ENCODE measurements around the gene OSBP2.

Gene OSBP2

DNA sequence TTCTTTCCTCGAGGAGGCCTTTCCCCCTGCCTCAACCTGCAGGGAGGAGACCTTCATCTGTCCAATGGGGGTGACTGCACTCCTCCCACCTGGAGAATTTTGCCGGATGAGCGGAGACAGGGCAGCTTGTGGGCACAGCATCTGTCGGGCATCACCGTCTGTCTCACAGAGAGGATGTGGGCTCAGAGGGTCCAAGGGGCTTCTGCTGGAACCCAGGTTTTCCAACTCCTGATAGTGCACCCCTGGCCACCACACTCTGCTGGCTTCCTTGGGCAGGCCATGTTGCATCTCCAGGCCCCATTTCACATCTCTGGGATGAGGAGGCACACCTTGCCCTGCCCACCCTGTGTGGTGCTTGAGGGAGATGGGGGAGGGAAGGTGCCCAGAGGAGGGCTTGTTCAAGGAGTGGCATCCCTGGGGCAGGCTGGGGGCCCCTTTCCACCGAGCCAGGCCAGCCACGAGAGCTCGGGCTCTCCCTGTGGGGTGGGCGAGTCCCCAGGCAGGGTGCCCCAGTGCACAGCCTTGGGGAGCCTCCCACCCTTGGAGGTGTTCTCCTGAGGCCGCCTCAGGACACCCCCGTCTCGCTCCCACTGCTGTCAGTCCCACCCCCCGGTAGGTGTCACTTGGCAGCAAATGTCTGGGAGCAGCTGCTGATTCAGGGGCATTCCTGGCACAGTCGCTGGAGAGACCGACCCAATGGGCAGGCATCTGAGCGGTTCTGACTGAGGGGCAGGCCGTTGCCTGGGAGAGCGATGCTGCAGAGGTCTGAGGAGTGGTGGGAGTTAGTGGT is 189.7 kb downstream of the OSBP2 start:
- Histone ChIP-seq H3K9me3 (ENCODE audit: control insufficient read depth, low read length) (no peaks in the 10 kb centered on the region), H3K4me1 (ENCODE audit: control insufficient read depth, insufficient read depth, low read length) (peaks cover 16% of the 10 kb centered on the region), H3K36me3 (ENCODE audit: control insufficient read depth, insufficient read depth, low read length) (no peaks in the 10 kb centered on the region), H3K27ac (ENCODE audit: insufficient read depth, low read depth, low read length, poor library complexity, severe bottlenecking) (no peak overlapping the region), H3K27me3 (ENCODE audit: control insufficient read depth, insufficient read depth, low read length, poor library complexity, severe bottlenecking) (no peaks in the 10 kb centered on the region), H3K4me3 (ENCODE audit: insufficient read depth, low read depth, low read length) (no peak overlapping the region)
- 94 to 95% methylated on average over 18 of the region's 18 CpGs for WGBS, 2 experiments

DNA sequence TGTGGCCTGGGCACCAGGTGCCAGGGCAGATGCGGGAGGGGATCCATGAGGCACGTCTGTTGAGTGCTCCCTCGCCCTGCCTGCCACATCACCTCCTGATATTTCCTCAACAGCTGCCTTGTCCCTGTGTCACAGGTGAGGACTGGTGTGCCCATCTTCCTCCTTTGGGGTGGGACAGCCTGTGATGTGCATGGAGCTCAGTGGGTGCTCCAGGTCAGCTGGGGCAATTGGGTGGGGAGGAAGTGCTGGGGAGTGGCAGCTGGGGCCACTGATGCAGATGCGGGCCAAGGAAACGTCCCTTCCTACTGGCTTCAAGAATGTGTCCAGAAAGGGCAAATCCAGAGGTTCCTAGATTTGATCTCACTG is 190.3 kb downstream of the OSBP2 start:
- H3K27me3 ChIP-seq (ENCODE audit: control insufficient read depth, insufficient read depth, low read length, poor library complexity, severe bottlenecking), result no peaks in the 10 kb centered on the region
- no peaks in the 10 kb centered on the region for H3K36me3 ChIP-seq (ENCODE audit: control insufficient read depth, insufficient read depth, low read length)
- no peak overlapping the region for H3K4me3 ChIP-seq (ENCODE audit: insufficient read depth, low read depth, low read length)
- H3K9me3 ChIP-seq (ENCODE audit: control insufficient read depth, low read length), result no peaks in the 10 kb centered on the region
- H3K27ac ChIP-seq (ENCODE audit: insufficient read depth, low read depth, low read length, poor library complexity, severe bottlenecking), result no peak overlapping the region
- 91 to 93% methylated on average over 5 of the region's 5 CpGs for WGBS, 2 experiments
- peaks cover 16% of the 10 kb centered on the region for H3K4me1 ChIP-seq (ENCODE audit: control insufficient read depth, insufficient read depth, low read length)

DNA sequence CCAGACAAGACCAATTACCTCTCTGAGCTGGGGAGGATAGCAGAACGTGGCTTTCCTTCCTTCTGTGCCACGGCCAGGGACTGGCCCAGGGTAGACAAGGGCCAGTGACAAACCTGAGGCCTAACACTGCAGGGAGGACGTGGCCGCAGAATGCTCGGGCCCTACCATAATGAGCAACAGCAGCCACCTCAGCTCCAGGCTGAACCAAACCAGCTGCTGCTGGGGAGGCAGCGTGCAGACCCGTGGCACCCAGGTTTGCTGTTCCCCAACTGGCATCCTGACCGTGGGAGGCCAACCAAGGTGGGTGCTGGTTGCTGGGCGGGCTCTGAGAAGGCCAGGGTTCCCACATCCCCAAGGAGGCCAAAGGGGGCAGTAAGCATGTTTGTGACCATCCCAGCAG is 190.9 kb downstream of the OSBP2 start:
- H3K27me3 ChIP-seq (ENCODE audit: control insufficient read depth, insufficient read depth, low read length, poor library complexity, severe bottlenecking), result no peaks in the 10 kb centered on the region
- H3K27ac ChIP-seq (ENCODE audit: insufficient read depth, low read depth, low read length, poor library complexity, severe bottlenecking), result no peak overlapping the region
- peaks cover 15% of the 10 kb centered on the region for H3K4me1 ChIP-seq (ENCODE audit: control insufficient read depth, insufficient read depth, low read length)
- H3K36me3 ChIP-seq (ENCODE audit: control insufficient read depth, insufficient read depth, low read length), result no peaks in the 10 kb centered on the region
- 91 to 93% methylated on average over 9 of the region's 9 CpGs for WGBS, 2 experiments
- no peaks in the 10 kb centered on the region for H3K9me3 ChIP-seq (ENCODE audit: control insufficient read depth, low read length)
- H3K4me3 ChIP-seq (ENCODE audit: insufficient read depth, low read depth, low read length), result no peak overlapping the region

DNA sequence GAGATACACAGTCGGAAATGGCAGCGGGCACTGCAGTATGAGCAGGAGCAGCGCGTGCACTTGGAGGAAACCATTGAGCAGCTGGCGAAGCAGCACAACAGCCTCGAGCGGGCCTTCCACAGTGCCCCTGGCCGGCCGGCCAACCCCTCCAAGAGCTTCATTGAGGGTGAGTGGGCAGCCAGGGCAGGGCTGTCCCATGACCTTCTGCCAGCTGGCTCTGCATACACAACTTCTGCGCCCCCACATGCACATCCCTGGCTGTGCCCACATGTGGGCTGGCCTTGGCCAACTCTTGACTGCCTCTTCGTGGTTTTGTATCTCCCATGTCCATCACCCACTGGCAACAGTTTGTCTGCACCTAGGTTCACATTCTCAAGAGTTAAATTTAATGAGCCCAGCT is 192.8 kb downstream of the OSBP2 start:
- H3K27me3 ChIP-seq (ENCODE audit: control insufficient read depth, insufficient read depth, low read length, poor library complexity, severe bottlenecking), result no peaks in the 10 kb centered on the region
- H3K4me1 ChIP-seq (ENCODE audit: control insufficient read depth, insufficient read depth, low read length), result no peaks in the 10 kb centered on the region
- no peaks in the 10 kb centered on the region for H3K36me3 ChIP-seq (ENCODE audit: control insufficient read depth, insufficient read depth, low read length)
- no peak overlapping the region for H3K27ac ChIP-seq (ENCODE audit: insufficient read depth, low read depth, low read length, poor library complexity, severe bottlenecking)
- H3K4me3 ChIP-seq (ENCODE audit: insufficient read depth, low read depth, low read length), result no peak overlapping the region
- WGBS, 2 experiments, result 96 to 97% methylated on average over 11 of the region's 11 CpGs
- no peaks in the 10 kb centered on the region for H3K9me3 ChIP-seq (ENCODE audit: control insufficient read depth, low read length)

DNA sequence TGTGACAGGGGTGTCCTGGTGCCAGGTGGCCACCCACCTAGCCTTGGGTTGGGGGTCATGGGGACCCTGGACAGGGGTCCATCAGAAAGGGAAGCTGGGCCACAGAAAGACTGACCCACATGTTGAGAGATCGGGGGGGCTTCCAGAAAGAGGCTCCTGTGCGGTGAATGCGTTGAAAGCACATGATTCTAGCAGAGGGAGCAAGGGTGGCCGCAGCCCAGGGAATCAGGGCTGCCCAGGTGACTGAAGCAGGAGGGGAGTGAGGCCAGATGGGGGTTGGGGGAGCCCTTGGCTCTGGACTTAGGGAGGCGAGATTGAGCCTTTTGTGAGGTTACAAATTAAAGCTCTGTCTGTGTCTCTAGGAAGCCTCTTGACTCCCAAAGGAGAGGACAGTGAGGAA is 193.2 kb downstream of the OSBP2 start:
- Histone ChIP-seq H3K27ac (ENCODE audit: insufficient read depth, low read depth, low read length, poor library complexity, severe bottlenecking) (no peak overlapping the region), H3K27me3 (ENCODE audit: control insufficient read depth, insufficient read depth, low read length, poor library complexity, severe bottlenecking) (no peaks in the 10 kb centered on the region), H3K36me3 (ENCODE audit: control insufficient read depth, insufficient read depth, low read length) (no peaks in the 10 kb centered on the region), H3K4me1 (ENCODE audit: control insufficient read depth, insufficient read depth, low read length) (no peaks in the 10 kb centered on the region), H3K9me3 (ENCODE audit: control insufficient read depth, low read length) (no peaks in the 10 kb centered on the region), H3K4me3 (ENCODE audit: insufficient read depth, low read depth, low read length) (no peak overlapping the region)
- 95 to 96% methylated on average over 5 of the region's 5 CpGs for WGBS, 2 experiments

DNA sequence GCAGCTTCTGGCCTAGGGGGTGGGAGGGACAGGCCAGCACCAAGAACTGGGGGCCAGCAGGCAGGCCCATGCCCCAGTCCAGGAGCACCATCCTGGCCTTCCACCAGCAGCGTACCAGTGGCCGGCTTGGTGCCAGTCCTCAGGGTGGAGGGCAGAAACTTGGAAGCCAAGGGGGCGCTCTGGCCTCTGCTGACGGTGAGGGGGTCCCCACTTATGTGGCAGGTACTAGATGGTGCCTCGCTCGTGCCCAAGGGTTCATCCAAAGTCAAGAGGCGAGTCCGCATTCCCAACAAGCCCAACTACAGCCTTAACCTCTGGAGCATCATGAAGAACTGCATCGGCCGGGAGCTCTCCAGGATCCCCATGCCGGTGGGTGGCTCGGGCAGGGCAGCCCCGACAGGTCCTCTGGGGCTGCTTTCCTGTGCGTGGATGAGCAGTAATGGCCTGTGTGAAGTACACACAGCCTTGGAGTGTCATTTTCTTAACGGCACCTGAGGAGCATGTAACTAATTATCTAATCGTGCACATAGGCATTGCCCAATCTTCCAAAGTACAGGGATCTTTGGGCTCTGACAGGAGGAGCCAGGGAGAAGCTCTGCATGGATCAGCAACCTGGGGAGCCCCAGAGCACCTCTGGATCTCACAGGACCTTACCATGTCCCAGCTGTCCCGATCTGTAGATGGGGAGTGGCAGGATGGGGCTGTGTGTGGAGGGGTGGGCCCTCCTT is 194.8 kb downstream of the OSBP2 start:
- H3K27ac ChIP-seq (ENCODE audit: insufficient read depth, low read depth, low read length, poor library complexity, severe bottlenecking), result no peak overlapping the region
- WGBS, 2 experiments, result 94 to 95% methylated on average over 17 of the region's 17 CpGs

GRCh38 chr22:30889996-30890480 is 195.4 kb downstream of the OSBP2 start:
- Histone ChIP-seq H3K36me3 (ENCODE audit: control insufficient read depth, insufficient read depth, low read length) (no peaks in the 10 kb centered on the region), H3K27ac (ENCODE audit: insufficient read depth, low read depth, low read length, poor library complexity, severe bottlenecking) (no peak overlapping the region), H3K4me1 (ENCODE audit: control insufficient read depth, insufficient read depth, low read length) (no peaks in the 10 kb centered on the region), H3K4me3 (ENCODE audit: insufficient read depth, low read depth, low read length) (no peak overlapping the region), H3K27me3 (ENCODE audit: control insufficient read depth, insufficient read depth, low read length, poor library complexity, severe bottlenecking) (no peaks in the 10 kb centered on the region), H3K9me3 (ENCODE audit: control insufficient read depth, low read length) (no peaks in the 10 kb centered on the region)
- WGBS, 2 experiments, result 94 to 96% methylated on average over 9 of the region's 9 CpGs

More for the DNA sequence above, 194.8 kb downstream of the OSBP2 start:
- Histone ChIP-seq H3K27me3 (ENCODE audit: control insufficient read depth, insufficient read depth, low read length, poor library complexity, severe bottlenecking) (no peaks in the 10 kb centered on the region), H3K9me3 (ENCODE audit: control insufficient read depth, low read length) (no peaks in the 10 kb centered on the region), H3K36me3 (ENCODE audit: control insufficient read depth, insufficient read depth, low read length) (no peaks in the 10 kb centered on the region), H3K4me3 (ENCODE audit: insufficient read depth, low read depth, low read length) (no peak overlapping the region), H3K4me1 (ENCODE audit: control insufficient read depth, insufficient read depth, low read length) (no peaks in the 10 kb centered on the region)

GRCh38 chr22:30890686-30891442 is 196.2 kb downstream of the OSBP2 start:
- H3K36me3 ChIP-seq (ENCODE audit: control insufficient read depth, insufficient read depth, low read length), result no peaks in the 10 kb centered on the region
- no peaks in the 10 kb centered on the region for H3K27me3 ChIP-seq (ENCODE audit: control insufficient read depth, insufficient read depth, low read length, poor library complexity, severe bottlenecking)
- H3K27ac ChIP-seq (ENCODE audit: insufficient read depth, low read depth, low read length, poor library complexity, severe bottlenecking), result no peak overlapping the region
- H3K4me1 ChIP-seq (ENCODE audit: control insufficient read depth, insufficient read depth, low read length), result no peaks in the 10 kb centered on the region
- no peak overlapping the region for H3K4me3 ChIP-seq (ENCODE audit: insufficient read depth, low read depth, low read length)
- 84 to 87% methylated on average over 17 of the region's 17 CpGs for WGBS, 2 experiments
- H3K9me3 ChIP-seq (ENCODE audit: control insufficient read depth, low read length), result no peaks in the 10 kb centered on the region

GRCh38 chr22:30891443-30891755 is 196.7 kb downstream of the OSBP2 start:
- H3K4me1 ChIP-seq (ENCODE audit: control insufficient read depth, insufficient read depth, low read length), result no peaks in the 10 kb centered on the region
- no peak overlapping the region for H3K4me3 ChIP-seq (ENCODE audit: insufficient read depth, low read depth, low read length)
- no peak overlapping the region for H3K27ac ChIP-seq (ENCODE audit: insufficient read depth, low read depth, low read length, poor library complexity, severe bottlenecking)
- WGBS, 2 experiments, result 91 to 93% methylated on average over 8 of the region's 8 CpGs
- H3K9me3 ChIP-seq (ENCODE audit: control insufficient read depth, low read length), result no peaks in the 10 kb centered on the region
- H3K27me3 ChIP-seq (ENCODE audit: control insufficient read depth, insufficient read depth, low read length, poor library complexity, severe bottlenecking), result no peaks in the 10 kb centered on the region
- no peaks in the 10 kb centered on the region for H3K36me3 ChIP-seq (ENCODE audit: control insufficient read depth, insufficient read depth, low read length)

DNA sequence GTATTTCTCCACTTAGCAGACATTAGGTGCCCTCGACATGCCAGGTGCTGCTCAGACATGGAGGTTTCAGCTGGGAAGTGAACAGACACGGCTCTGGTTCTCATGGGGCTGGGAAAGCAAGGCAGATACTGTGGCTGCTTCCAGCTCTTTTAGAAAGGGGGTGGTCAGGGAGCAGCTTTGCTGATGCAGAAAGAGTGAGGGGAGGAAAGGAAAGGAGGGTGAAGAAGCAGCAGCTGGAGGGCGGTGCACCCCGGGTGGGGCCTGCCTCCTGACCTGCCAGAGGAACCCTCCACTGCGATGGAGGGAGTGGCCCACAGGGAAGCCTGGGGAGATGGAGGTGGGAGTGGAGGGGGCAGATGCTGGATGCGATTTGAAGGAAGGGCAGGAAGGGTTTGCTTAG is 197.1 kb downstream of the OSBP2 start:
- Histone ChIP-seq H3K9me3 (ENCODE audit: control insufficient read depth, low read length) (no peaks in the 10 kb centered on the region), H3K27me3 (ENCODE audit: control insufficient read depth, insufficient read depth, low read length, poor library complexity, severe bottlenecking) (no peaks in the 10 kb centered on the region), H3K4me1 (ENCODE audit: control insufficient read depth, insufficient read depth, low read length) (no peaks in the 10 kb centered on the region), H3K4me3 (ENCODE audit: insufficient read depth, low read depth, low read length) (no peak overlapping the region), H3K36me3 (ENCODE audit: control insufficient read depth, insufficient read depth, low read length) (no peaks in the 10 kb centered on the region), H3K27ac (ENCODE audit: insufficient read depth, low read depth, low read length, poor library complexity, severe bottlenecking) (no peak overlapping the region)
- WGBS, 2 experiments, result 93% methylated on average over 6 of the region's 6 CpGs

Measured in ectodermal cell (in vitro differentiated cells).